Keratinocyte (primary cell): ENCODE results near the gene ZNF438. TPM values are rescaled to one million over a fixed set of nuclear protein-coding genes. Genes with fewer than 3 reads are reported as not detected.

Experiments
- DNase-seq: peaks from one replicate; pipeline ENCODE4 v3.0.0-alpha.2; 2011; ENCODE audit warnings: low read depth, missing footprints, low spot score
- FAIRE-seq: peaks from 2 replicates; lab custom pipeline; 2011; peaks lifted over from hg19 to GRCh38; lab: Jason Lieb, UNC
- H2AFZ ChIP-seq: 2 replicates; pipeline ENCODE4 v1.6.0; 2012; ENCODE audit warnings: low read length, control low read depth, inconsistent platforms; ENCODE audit not compliant: control insufficient read depth
- H3K27ac ChIP-seq: 2 replicates; pipeline ENCODE4 v1.5.1; 2011; ENCODE audit warnings: low read length; ENCODE audit not compliant: control insufficient read depth, insufficient read depth
- H3K27me3 ChIP-seq: 3 replicates; pipeline ENCODE4 v1.6.0; 2011; ENCODE audit warnings: low read length; ENCODE audit not compliant: control insufficient read depth, insufficient read depth; ENCODE audit errors: extremely low read depth
- H3K36me3 ChIP-seq, 2 experiments: 2 replicates in 1 of 2; 3 replicates in 1 of 2; pipeline ENCODE4 v1.5.1; 2011; ENCODE audit warnings: low read length in 2 of 2, mild to moderate bottlenecking in 1 of 2; ENCODE audit not compliant: control insufficient read depth in 2 of 2, insufficient read depth in 2 of 2; ENCODE audit errors: extremely low read depth in 1 of 2
- H3K4me1 ChIP-seq: 3 replicates; pipeline ENCODE4 v1.5.1; 2011; ENCODE audit warnings: low read length; ENCODE audit not compliant: control insufficient read depth, insufficient read depth; ENCODE audit errors: extremely low read depth
- H3K4me2 ChIP-seq: 3 replicates; pipeline ENCODE4 v1.6.0; 2011; ENCODE audit warnings: low read depth, low read length; ENCODE audit not compliant: control insufficient read depth, insufficient read depth; ENCODE audit errors: extremely low read depth
- H3K4me3 ChIP-seq, 3 experiments: fragments of 200-600 bp in 1 of 3; sonication (generic) in 1 of 3; 2 replicates in 2 of 3; 3 replicates in 1 of 3; pipeline ENCODE4 v1.5.1; 2011 to 2016; ENCODE audit warnings: low read length in 3 of 3, mild to moderate bottlenecking in 3 of 3, control low read depth in 2 of 3, inconsistent platforms in 1 of 3, low read depth in 1 of 3, mixed read lengths in 1 of 3, mixed run types in 1 of 3, moderate library complexity in 1 of 3; ENCODE audit not compliant: control insufficient read depth in 2 of 3, insufficient read depth in 2 of 3; ENCODE audit errors: extremely low read depth in 1 of 3
- H3K79me2 ChIP-seq: 2 replicates; pipeline ENCODE4 v1.6.0; 2012; ENCODE audit warnings: low read length; ENCODE audit not compliant: control insufficient read depth, insufficient read depth
- H3K9ac ChIP-seq: 3 replicates; pipeline ENCODE4 v1.6.0; 2011; ENCODE audit warnings: low read length; ENCODE audit not compliant: control insufficient read depth, insufficient read depth; ENCODE audit errors: extremely low read depth
- H3K9me1 ChIP-seq: 3 replicates; pipeline ENCODE4 v1.6.0; 2011; ENCODE audit warnings: low read length; ENCODE audit not compliant: control insufficient read depth, insufficient read depth; ENCODE audit errors: extremely low read depth
- H3K9me3 ChIP-seq: 2 replicates; pipeline ENCODE4 v1.5.1; 2012; ENCODE audit warnings: low read depth, low read length; ENCODE audit not compliant: control insufficient read depth
- H4K20me1 ChIP-seq: 3 replicates; pipeline ENCODE4 v1.6.0; 2011; ENCODE audit warnings: low read length; ENCODE audit not compliant: control insufficient read depth, insufficient read depth; ENCODE audit errors: extremely low read depth
- EZH2 ChIP-seq: IDR thresholded peaks from one replicate; pipeline ENCODE4 v1.6.1; 2012; ENCODE audit warnings: inconsistent platforms, mild to moderate bottlenecking, low read length, moderate library complexity
- dilution Hi-C: fragments of 300-500 bp; cut with MboI; formaldehyde crosslinking; loops from one replicate; pipeline ENCODE4 v1.7.0; 2020; ENCODE audit warnings: low sequenced_read_pairs; ENCODE audit not compliant: extremely low pct_ligation_motif_present
- polyA plus RNA-seq, 5 experiments: library from polyadenylated mRNA; depleted of rRNA in 3 of 5; stranded (reverse) in 3 of 5; stranded (forward) in 1 of 5; unstranded in 1 of 5; fragments of >200 nt; gene quantifications; 1 replicate in 1 of 5; 2 replicates in 3 of 5; 3 replicates in 1 of 5; pipeline versions ENCODE4 v1.2.1 to v1.2.3, GENCODE V29; 2011 to 2012; ENCODE audit warnings: missing spikeins in 2 of 5, low read depth in 1 of 5, low replicate concordance in 1 of 5
- TF ChIP-seq, protein P1 (sequence below), 3 experiments: IDR thresholded peaks in 1 of 3; conservative IDR thresholded peaks in 1 of 3; optimal IDR thresholded peaks in 1 of 3; 2 replicates in 2 of 3; 3 replicates in 1 of 3; pipeline versions ENCODE3 to v1.5.1; 2011; ENCODE audit warnings: low read length in 3 of 3, mild to moderate bottlenecking in 3 of 3, moderate library complexity in 2 of 3, control low read depth in 1 of 3, inconsistent platforms in 1 of 3; ENCODE audit not compliant: insufficient read depth in 2 of 3; ENCODE audit errors: extremely low read depth in 1 of 3

ZNF438 gene
- polyA plus RNA-seq, 1 donor (not counting 4 experiments of a cell fraction or from before 2014, with no cell fraction given) = 2.8 TPM

DNA sequence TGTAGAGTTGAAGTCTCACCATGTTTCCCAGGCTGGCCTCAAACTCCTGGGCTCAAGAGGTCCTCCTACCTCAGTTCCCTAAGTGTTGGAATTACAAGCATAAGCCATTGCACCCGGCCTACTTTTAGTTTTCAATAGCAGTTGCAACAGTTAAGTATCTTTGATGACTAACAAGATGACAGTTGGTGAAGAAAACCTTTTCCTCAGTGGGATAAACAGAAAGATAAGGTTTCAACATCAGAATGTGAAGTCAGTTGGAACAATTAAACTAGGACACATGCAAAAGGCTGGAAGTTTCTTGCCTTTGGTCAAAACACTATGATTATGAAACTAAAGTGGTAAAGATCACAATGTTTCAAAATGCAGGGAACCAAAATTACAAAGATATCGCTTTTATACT lies 169.2 kb downstream of the ZNF438 start:
- Histone ChIP-seq H3K4me1 (no peaks in the 10 kb centered on the region), H3K79me2 (no peaks in the 10 kb centered on the region), H3K27me3 (no peaks in the 10 kb centered on the region), H4K20me1 (no peaks in the 10 kb centered on the region), H3K9ac (no peak overlapping the region), H3K4me3 (no peak overlapping the region), H3K4me2 (no peak overlapping the region), H3K36me3 (no peaks in the 10 kb centered on the region), H2AFZ (no peak overlapping the region), H3K27ac (no peak overlapping the region), H3K9me3 (no peaks in the 10 kb centered on the region), H3K9me1 (no peaks in the 10 kb centered on the region)
- DNase-seq (no peak), FAIRE-seq (no peak)
- dilution Hi-C loops = no loop called here
- no peak for TF ChIP-seq EZH2
- TF ChIP-seq, protein P1, sequence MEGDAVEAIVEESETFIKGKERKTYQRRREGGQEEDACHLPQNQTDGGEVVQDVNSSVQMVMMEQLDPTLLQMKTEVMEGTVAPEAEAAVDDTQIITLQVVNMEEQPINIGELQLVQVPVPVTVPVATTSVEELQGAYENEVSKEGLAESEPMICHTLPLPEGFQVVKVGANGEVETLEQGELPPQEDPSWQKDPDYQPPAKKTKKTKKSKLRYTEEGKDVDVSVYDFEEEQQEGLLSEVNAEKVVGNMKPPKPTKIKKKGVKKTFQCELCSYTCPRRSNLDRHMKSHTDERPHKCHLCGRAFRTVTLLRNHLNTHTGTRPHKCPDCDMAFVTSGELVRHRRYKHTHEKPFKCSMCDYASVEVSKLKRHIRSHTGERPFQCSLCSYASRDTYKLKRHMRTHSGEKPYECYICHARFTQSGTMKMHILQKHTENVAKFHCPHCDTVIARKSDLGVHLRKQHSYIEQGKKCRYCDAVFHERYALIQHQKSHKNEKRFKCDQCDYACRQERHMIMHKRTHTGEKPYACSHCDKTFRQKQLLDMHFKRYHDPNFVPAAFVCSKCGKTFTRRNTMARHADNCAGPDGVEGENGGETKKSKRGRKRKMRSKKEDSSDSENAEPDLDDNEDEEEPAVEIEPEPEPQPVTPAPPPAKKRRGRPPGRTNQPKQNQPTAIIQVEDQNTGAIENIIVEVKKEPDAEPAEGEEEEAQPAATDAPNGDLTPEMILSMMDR (optimal IDR thresholded peaks at IDR 0.05 in 1 of 3, IDR thresholded peaks at IDR 0.05 in 1 of 3, conservative IDR thresholded peaks at IDR 0.05 in 1 of 3; ENCODE audit: extremely low read depth in 1 of 3, insufficient read depth in 2 of 3, low read length in 3 of 3) = no peak

DNA sequence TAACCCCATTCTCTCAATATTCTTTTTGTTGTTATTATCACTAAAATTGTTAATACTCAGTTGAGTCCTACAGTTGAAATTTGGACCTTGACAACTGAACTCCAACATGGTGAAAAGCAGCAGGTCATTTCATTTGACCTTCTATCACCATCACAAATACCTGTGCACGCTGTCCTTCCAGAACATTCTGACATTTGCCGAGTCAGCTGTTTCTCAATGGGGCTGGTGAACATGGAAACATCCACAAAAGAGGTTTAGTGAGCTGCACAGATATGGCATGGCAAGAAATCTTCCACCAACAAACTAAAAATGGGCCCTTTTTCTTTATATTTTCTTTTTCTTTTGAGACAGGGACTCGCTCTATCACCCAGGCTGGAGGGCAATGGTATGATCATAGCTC lies 169.7 kb downstream of the ZNF438 start:
- FAIRE-seq (no peak), DNase-seq (no peak)
- Histone ChIP-seq H2AFZ (no peak overlapping the region), H3K79me2 (no peaks in the 10 kb centered on the region), H4K20me1 (no peaks in the 10 kb centered on the region), H3K4me3 (no peak overlapping the region), H3K4me2 (no peak overlapping the region), H3K27ac (no peak overlapping the region), H3K4me1 (no peaks in the 10 kb centered on the region), H3K9ac (no peak overlapping the region), H3K9me1 (no peaks in the 10 kb centered on the region), H3K9me3 (no peaks in the 10 kb centered on the region), H3K27me3 (no peaks in the 10 kb centered on the region), H3K36me3 (no peaks in the 10 kb centered on the region)
- dilution Hi-C loops = no loop called here
- TF ChIP-seq EZH2 = no peak
- TF ChIP-seq, protein P1 (optimal IDR thresholded peaks at IDR 0.05 in 1 of 3, IDR thresholded peaks at IDR 0.05 in 1 of 3, conservative IDR thresholded peaks at IDR 0.05 in 1 of 3; ENCODE audit: extremely low read depth in 1 of 3, insufficient read depth in 2 of 3, low read length in 3 of 3) = no peak
